HL-60 (cell line): ENCODE data around the gene HMG20A.
A peak's percentile ranks its signal among the peaks of the same experiment; 100 is the strongest.

Source experiments
- DNase-seq, 2 experiments: peaks; one replicate each; pipeline ENCODE4 v3.0.0-alpha.2; 2010 to 2020; ENCODE audit warnings: low read depth in 1 of 2, low spot score in 1 of 2
- H3K27ac ChIP-seq: fragments of 250-450 bp; sonication (Bioruptor Pico); replicated peaks from 2 replicates; pipeline ENCODE4 v1.5.1; 2020; ENCODE audit warnings: mild to moderate bottlenecking, moderate library complexity
- H3K27me3 ChIP-seq: fragments of 250-450 bp; sonication (Bioruptor Pico); 2 replicates; pipeline ENCODE4 v1.5.1; 2021; ENCODE audit warnings: mild to moderate bottlenecking, moderate library complexity; ENCODE audit not compliant: insufficient read depth, poor library complexity, severe bottlenecking
- H3K4me3 ChIP-seq: replicated peaks from 2 replicates; pipeline ENCODE4 v1.5.1; 2011; ENCODE audit warnings: mild to moderate bottlenecking, control low read depth, low read length; ENCODE audit not compliant: insufficient read depth
- CTCF ChIP-seq: IDR thresholded peaks from one replicate; pipeline ENCODE4 v1.5.1; 2011; ENCODE audit warnings: low read length, control low read depth, inconsistent platforms; ENCODE audit not compliant: insufficient read depth
- GABPA ChIP-seq: IDR thresholded peaks from 2 replicates; pipeline ENCODE4 v1.6.1; 2012; ENCODE audit warnings: low read depth
- POLR2AphosphoS5 ChIP-seq: IDR thresholded peaks from 2 replicates; pipeline ENCODE4 v1.6.1; 2012; ENCODE audit warnings: low read depth
- REST ChIP-seq: IDR thresholded peaks from 2 replicates; pipeline ENCODE4 v1.6.1; 2012; ENCODE audit warnings: low read depth; ENCODE audit not compliant: insufficient replicate concordance
- SPI1 ChIP-seq: IDR thresholded peaks from 2 replicates; pipeline ENCODE4 v1.6.1; 2012; ENCODE audit warnings: low read depth, mild to moderate bottlenecking, borderline replicate concordance

The HMG20A gene

GRCh38 chr15:77507143-77507897 is 86.6 kb downstream of the HMG20A start:
- Histone ChIP-seq H3K27ac (no peak overlapping the region), H3K4me3 (no peak overlapping the region), H3K27me3 (no peaks in the 10 kb centered on the region)
- peak in 1 of 2 experiments; percentile 11 for DNase-seq
- TF ChIP-seq GABPA (no peak), SPI1 (no peak), POLR2AphosphoS5 (no peak), CTCF (no peak), REST (no peak)

- DNase-seq, result no peak
- no peak overlapping the region for H3K4me3 ChIP-seq
- TF ChIP-seq REST, result no peak
- TF ChIP-seq CTCF, result no peak
- no peak for TF ChIP-seq POLR2AphosphoS5
- TF ChIP-seq SPI1, result no peak
- no peak for TF ChIP-seq GABPA
- no peak overlapping the region for H3K27ac ChIP-seq
- H3K27me3 ChIP-seq, result no peaks in the 10 kb centered on the region
Observed at GRCh38 chr15:77507911-77508310, 87.2 kb downstream of the HMG20A start.

- no peak for DNase-seq
- TF ChIP-seq POLR2AphosphoS5 (no peak), CTCF (no peak), GABPA (no peak), SPI1 (no peak), REST (no peak)
- Histone ChIP-seq H3K4me3 (no peak overlapping the region), H3K27me3 (no peaks in the 10 kb centered on the region), H3K27ac (no peak overlapping the region)
Observed at GRCh38 chr15:77508541-77509243, 88.0 kb downstream of the HMG20A start.
